Loucy (cell line): ENCODE measurements around the gene PTPRC.

ENCODE experiments used
- CTCF ChIP-seq: fragments of 200-600 bp; sonication (generic); conservative IDR thresholded peaks from 2 replicates; pipeline ENCODE4 v1.5.1; 2014; ENCODE audit warnings: mild to moderate bottlenecking, antibody characterized with exemption, low read length
- EZH2phosphoT487 ChIP-seq: fragments of 200-600 bp; IDR thresholded peaks from 2 replicates; pipeline ENCODE4 v1.6.1; 2018; ENCODE audit warnings: antibody characterized with exemption, mild to moderate bottlenecking, moderate library complexity, borderline replicate concordance

- TF ChIP-seq CTCF = no peak
- no peak for TF ChIP-seq EZH2phosphoT487
These were observed 135.6 kb downstream of the PTPRC start for GRCh38 chr1:198774421-198774820.
